GM20000 (cell line): ENCODE measurements around the gene SNX1.

Source experiments
- DNase-seq: peaks from one replicate; pipeline ENCODE4 v3.0.0; 2012; ENCODE audit warnings: low spot score
- TF ChIP-seq, protein P1 (sequence below): IDR thresholded peaks from 2 replicates; pipeline ENCODE4 v1.5.1; 2012; ENCODE audit warnings: mild to moderate bottlenecking, control low read depth; ENCODE audit errors: extremely low read depth, missing control alignments

The SNX1 gene

DNA sequence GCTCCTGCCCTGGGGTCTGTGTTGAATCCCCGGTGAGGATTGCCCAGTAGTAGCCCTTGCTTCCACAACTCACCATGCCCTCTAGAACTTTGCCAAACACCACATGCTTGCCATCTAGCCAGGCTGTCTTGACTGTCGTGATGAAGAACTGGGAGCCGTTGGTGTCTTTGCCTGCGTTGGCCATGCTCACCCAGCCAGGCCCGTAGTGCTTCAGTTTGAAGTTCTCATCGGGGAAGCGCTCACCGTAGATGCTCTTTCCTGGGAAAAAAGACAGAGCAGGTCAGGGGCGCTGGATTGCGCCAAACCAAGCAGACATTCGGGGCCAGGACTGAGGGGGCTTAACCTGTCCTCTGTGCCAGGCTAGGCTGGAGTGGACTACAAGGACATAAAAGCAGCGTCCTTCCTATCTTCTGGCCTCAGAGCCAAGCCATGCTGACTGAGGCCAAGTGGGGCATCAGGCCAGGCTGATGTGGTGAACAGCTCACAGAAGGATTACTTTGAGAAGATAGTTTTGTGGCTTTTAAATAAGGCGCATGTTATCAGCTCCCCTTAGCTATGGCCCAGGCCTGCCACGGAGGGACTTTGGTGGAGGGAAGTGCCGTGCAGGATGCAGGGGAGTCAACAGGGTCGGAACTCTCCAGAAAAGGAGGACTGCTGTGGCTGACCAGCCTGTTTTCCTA, 61.0 kb downstream of the SNX1 start:
- TF ChIP-seq, protein P1, sequence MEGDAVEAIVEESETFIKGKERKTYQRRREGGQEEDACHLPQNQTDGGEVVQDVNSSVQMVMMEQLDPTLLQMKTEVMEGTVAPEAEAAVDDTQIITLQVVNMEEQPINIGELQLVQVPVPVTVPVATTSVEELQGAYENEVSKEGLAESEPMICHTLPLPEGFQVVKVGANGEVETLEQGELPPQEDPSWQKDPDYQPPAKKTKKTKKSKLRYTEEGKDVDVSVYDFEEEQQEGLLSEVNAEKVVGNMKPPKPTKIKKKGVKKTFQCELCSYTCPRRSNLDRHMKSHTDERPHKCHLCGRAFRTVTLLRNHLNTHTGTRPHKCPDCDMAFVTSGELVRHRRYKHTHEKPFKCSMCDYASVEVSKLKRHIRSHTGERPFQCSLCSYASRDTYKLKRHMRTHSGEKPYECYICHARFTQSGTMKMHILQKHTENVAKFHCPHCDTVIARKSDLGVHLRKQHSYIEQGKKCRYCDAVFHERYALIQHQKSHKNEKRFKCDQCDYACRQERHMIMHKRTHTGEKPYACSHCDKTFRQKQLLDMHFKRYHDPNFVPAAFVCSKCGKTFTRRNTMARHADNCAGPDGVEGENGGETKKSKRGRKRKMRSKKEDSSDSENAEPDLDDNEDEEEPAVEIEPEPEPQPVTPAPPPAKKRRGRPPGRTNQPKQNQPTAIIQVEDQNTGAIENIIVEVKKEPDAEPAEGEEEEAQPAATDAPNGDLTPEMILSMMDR: no peak
- no peak for DNase-seq

DNA sequence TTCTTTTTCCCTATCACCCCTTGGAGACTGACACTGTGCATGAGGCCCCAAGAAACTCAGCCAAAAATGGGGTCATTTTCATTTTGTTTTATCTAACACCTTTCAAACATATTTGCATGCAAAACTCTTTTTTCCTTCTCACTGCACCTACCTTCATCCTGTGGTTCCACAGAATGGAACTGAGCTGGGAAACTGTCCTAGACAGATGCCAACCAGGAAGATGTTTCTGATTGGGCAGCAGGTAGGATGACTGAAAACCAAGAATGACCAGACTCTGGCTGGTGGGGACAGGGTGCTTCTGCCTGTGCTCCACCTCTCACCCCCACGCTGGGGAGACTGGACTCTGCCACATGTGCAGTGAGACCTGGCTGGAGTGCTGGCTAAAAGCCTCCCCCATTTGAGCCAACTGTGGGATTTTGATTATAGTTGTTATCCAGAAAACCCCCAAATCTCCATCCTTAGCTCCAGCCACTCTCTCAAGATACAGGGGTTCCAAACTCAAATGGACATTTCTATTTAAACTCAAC, 61.9 kb downstream of the SNX1 start:
- TF ChIP-seq, protein P1: no peak
- no peak for DNase-seq

DNA sequence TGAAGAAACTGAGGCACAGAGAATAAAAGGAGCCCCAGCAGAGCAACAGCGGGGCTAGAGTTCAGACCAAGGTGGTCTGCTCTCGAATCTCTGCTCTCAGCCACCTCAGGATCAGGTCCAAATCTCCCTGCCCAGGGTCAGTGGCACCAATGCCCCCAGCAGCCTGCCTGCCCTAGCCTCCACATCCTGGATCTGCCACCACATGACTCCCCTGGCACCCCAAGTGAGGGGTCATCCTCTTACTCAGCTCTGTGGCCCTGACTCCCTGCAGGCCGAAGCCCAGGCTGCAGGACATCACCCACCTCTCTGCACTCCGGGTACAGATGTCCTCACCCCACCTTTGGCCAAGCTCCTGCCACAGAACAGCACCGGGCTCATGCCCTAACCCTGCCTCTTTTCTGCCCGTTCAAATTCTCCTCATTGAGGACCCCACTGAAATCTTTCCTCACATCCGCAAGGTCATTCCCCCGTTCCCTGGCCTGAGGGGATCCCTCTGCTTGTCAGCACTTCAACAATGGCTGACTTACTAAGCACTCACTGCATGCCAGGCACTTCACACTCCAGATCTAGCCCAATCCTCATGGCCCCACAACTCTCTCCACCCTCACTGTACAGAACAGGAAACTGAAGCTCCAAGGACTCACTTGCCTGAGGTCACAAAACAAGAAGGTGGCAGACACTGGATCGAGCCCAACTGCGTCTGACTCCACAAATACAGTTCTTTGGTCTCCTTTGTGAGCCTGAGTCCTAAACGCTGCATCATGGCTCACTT, 62.8 kb downstream of the SNX1 start:
- no peak for DNase-seq
- TF ChIP-seq, protein P1: no peak

DNA sequence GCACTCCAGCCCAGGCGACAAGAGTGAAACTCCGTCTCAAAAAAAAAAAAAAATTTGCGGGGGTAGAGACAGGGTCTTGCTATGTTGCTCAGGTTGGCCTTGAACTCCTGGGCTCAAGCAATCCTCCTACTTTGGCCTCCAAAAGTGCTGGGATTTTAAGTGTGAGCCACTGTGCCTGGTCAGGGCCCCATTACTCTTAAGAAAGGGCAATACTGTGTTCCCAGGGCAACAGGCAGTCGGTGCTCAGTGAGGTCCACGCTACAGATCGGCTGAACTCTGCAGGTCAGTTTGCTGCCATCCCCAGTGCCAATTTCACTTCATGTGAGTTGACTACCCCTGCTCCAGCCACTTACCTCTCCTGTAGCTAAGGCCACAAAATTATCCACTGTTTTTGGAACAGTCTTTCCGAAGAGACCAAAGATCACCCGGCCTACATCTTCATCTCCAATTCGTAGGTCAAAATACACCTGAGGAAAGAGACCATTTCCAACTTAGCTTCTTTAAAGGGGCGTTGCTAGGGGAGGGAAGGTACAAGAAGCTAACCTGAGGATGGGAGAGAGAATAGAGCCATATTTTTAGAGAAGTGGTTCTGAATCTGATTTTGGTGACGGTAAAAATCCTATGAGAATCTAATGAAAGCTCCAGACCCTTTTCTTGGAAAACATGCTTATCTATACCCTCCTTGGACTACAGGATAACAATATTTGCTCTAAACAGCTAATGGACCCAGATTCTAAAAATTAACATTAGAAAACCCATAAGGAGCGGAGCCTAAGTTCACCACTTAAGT, 66.1 kb downstream of the SNX1 start:
- TF ChIP-seq, protein P1: no peak
- DNase-seq: no peak

DNA sequence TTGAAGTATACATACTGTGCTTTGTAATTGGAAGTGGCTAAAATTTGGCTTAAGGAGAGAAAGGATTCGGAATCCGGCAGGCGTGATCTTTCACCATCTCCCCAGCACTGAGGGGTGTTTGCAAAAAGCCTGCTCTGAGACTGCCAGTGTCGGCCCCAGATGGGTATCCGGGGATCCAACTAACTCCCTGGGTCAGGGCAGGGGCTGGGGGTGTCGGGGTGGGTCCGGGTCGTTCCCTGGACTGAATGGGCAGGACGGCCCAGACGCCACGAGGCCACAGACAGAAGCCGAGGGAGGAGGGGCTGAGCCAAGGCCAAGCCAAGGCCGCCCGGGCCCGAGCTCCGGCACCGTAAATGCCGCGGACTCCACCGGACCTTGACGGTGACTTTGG, 66.7 kb downstream of the SNX1 start:
- TF ChIP-seq, protein P1: no peak
- no peak for DNase-seq

DNA sequence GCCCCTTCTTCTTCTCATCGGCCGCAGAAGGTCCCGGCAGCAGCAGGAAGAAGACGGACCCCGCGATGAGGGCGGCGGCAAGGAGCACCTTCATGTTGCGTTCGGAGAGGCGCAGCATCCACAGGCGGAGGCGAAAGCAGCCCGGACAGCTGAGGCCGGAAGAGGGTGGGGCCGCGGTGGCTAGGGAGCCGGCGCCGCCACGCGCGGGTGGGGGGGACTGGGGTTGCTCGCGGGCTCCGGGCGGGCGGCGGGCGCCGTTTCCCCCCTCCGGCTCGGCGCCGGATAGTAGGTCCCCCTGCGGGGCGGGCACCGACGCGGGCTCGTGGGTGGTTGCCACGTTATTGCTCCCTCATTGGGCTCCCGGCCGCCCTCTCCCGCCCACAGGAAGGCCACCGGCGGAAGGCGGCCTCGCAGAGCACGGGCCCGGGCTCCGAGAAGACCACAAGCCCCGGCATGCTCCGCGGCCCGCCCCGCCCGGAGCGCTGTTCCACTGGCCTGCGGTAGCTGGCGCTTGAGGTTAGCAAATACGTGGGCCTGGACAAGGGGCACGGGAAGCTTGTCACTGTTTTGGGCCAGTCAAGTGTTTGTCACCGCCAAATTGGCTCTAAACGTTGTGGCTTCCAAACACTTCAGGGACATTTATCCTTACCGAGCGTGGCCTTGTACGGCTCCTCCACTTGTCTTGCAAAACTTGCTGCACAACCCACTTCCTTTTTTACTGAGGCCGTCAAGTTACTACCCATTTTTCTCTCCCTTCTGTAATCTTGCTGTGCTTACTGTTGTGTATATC, 67.3 kb downstream of the SNX1 start, which contains the start of gene PPIB:
Gene PPIB, minus strand, starts transcription at position 154 of the 790 bp plus-strand sequence. Its CDS starts 36 bp downstream, at position 118.
- DNase-seq: peak; percentile 97

More for the DNA sequence above, 67.3 kb downstream of the SNX1 start, which contains the start of gene PPIB:
- TF ChIP-seq, protein P1: peak; percentile 23
